Activated CD8-positive, alpha-beta T cell treated with anti-CD3 and anti-CD28 coated beads for 36 hours (primary cell): ENCODE results near the gene MLKL. TPM values are rescaled to one million over a fixed set of nuclear protein-coding genes. Genes with fewer than 3 reads are reported as not detected.

Source experiments
- ATAC-seq: fragments of 200-7000 bp; cut with Tn5 transposase; one replicate; pipeline ENCODE4 v1.10.0; 2021; ENCODE audit warnings: mild to moderate bottlenecking, moderate library complexity
- CTCF ChIA-PET: fragments of 350-600 bp; sonication (Branson Sonifier 250); formaldehyde crosslinking; loops from one replicate; lab custom pipeline; 2021; ENCODE audit warnings: antibody characterized with exemption; lab: Charles Lee
- POLR2A ChIA-PET: fragments of 350-600 bp; sonication (Branson Sonifier 250); formaldehyde crosslinking; loops from one replicate; lab custom pipeline; 2021; ENCODE audit warnings: antibody characterized with exemption; lab: Charles Lee
- DNase-seq: peaks from one replicate; pipeline ENCODE4 v3.0.0-alpha.2; 2020
- H3K27ac Mint-ChIP-seq: one replicate; pipeline ENCODE4 v1.8.0; 2021; ENCODE audit warnings: mild to moderate bottlenecking, mixed read lengths
- H3K27me3 Mint-ChIP-seq: one replicate; pipeline ENCODE4 v1.8.0; 2021; ENCODE audit warnings: mixed read lengths
- H3K36me3 Mint-ChIP-seq: one replicate; pipeline ENCODE4 v1.8.0; 2021; ENCODE audit warnings: low read depth, mixed read lengths
- H3K4me1 Mint-ChIP-seq: one replicate; pipeline ENCODE4 v1.8.0; 2021; ENCODE audit warnings: low read depth, mixed read lengths
- H3K4me3 Mint-ChIP-seq: one replicate; pipeline ENCODE4 v1.8.0; 2021; ENCODE audit warnings: mild to moderate bottlenecking, moderate library complexity, mixed read lengths
- H3K9me3 Mint-ChIP-seq: one replicate; pipeline ENCODE4 v1.8.0; 2021; ENCODE audit warnings: mixed read lengths
- intact Hi-C: fragments of 100-400 bp; cut with micrococcal nuclease; formaldehyde crosslinking; loops from one replicate; pipeline ENCODE4 v1.10.0; 2022
- total RNA-seq, 2 experiments: library from RNA; stranded (reverse); gene quantifications; one replicate each; pipeline ENCODE4 v1.2.3, GENCODE V29; 2021
- TF ChIP-seq, protein P1 (sequence below): fragments of 200-600 bp; IDR thresholded peaks from one replicate; pipeline ENCODE4 v1.8.0; 2022; ENCODE audit warnings: antibody characterized with exemption, mild to moderate bottlenecking

The MLKL gene
- total RNA-seq, 2 experiments from 2014 or later = 18.5 to 18.8 TPM

DNA sequence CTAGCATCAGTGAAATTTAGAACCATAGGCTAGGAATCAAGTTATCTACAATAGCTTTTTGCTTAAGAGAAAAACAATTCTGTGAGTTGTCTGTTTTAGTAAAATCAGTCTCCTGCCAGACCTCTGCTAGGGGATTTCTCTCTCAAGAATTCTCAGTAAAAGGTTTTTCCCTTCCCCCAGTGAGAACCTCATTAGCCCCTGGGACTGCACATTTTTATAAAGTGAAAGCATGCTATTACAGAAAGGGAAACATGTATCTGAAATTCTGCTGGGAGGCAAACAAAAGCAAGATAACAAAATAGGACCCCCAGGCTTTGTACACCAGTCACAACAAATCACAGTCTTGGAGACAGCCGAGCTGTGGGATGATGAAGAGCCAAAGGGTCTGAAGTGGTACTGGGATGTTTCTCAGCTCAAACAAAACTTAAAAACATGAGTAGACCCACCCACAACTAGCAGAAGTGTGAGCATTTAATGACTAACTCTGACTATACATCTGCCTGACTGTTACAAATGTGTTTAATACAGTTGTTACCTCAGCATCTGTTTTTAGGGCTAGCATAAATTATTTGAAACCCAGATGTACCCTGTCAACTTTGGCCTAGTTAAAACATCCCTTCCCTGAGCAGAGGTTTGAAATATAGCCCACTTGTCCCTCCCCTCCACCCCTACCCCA is 73.8 kb downstream of the MLKL start:
- Mint-ChIP-seq H3K9me3 (no peaks in the 10 kb centered on the region), H3K27me3 (no peaks in the 10 kb centered on the region), H3K27ac (peak overlapping the region; percentile 87), H3K36me3 (peaks cover 81% of the 10 kb centered on the region), H3K4me1 (peaks cover 40% of the 10 kb centered on the region), H3K4me3 (peak overlapping the region; percentile 29)
- DNase-seq (peak; percentile 26), ATAC-seq (peak; percentile 87)
- TF ChIP-seq, protein P1, sequence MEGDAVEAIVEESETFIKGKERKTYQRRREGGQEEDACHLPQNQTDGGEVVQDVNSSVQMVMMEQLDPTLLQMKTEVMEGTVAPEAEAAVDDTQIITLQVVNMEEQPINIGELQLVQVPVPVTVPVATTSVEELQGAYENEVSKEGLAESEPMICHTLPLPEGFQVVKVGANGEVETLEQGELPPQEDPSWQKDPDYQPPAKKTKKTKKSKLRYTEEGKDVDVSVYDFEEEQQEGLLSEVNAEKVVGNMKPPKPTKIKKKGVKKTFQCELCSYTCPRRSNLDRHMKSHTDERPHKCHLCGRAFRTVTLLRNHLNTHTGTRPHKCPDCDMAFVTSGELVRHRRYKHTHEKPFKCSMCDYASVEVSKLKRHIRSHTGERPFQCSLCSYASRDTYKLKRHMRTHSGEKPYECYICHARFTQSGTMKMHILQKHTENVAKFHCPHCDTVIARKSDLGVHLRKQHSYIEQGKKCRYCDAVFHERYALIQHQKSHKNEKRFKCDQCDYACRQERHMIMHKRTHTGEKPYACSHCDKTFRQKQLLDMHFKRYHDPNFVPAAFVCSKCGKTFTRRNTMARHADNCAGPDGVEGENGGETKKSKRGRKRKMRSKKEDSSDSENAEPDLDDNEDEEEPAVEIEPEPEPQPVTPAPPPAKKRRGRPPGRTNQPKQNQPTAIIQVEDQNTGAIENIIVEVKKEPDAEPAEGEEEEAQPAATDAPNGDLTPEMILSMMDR = no peak
- intact Hi-C loops = no loop called here
- POLR2A ChIA-PET = interaction anchor here (0.6 to 2.4 kb wide), 9 partner anchors 15 to 73 kb away, joined by 3 to 12 read pairs (median 5); partner anchors contain the start of genes GLG1 and RFWD3
- CTCF ChIA-PET = interaction anchor here (1.2 to 1.5 kb wide), 2 partner anchors 19 to 25 kb away, joined by 3 to 4 read pairs; no protein-coding TSS in a partner anchor

DNA sequence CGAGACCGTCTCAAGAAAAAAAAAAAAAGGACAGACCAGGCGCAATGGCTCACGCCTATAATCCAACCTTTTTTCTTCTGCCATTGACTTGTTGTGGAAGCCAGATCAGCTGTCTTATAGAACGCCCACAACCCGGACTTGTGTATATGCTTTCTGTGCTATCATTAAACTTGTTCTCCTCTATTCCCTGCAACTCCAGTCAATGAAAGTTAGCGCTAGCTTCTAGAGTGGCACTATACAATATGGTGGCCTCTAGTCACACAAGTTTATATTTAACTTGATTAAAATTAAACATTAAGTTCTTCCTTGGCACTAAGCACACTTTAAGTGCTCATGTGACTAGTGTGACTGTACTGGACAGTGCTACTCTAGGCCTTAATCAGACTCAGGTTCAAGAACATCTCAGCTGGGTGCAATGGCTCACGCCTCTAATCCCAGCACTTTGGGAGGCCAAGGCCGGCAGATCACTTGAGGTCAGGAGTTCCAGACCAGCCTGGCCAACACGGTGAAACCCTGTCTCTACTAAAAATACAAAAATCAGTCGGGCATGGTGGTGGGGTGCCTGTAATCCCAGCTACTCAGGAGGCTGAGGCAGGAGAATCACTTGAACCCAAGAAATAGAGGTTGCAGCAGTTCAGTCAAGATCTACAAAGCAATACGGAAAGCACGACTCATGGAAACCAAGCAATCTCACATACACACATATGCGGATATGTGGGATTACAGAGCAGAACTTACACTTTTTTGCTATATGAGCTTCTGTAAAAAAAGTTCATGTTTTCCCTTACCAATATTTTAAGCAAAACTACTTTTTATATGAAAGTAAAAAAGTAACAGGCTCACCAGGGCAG is 74.9 kb downstream of the MLKL start:
- peaks cover 40% of the 10 kb centered on the region for H3K4me1 Mint-ChIP-seq
- ATAC-seq (no peak), DNase-seq (peak; percentile 52)
- no peak overlapping the region for H3K4me3 Mint-ChIP-seq
- peaks cover 80% of the 10 kb centered on the region for H3K36me3 Mint-ChIP-seq
- CTCF ChIA-PET = interaction anchor here (0.8 to 1.5 kb wide), 3 partner anchors 18 to 130 kb away, joined by 3 to 4 read pairs (median 4); no protein-coding TSS in a partner anchor
- TF ChIP-seq, protein P1 = no peak
- H3K9me3 Mint-ChIP-seq = no peaks in the 10 kb centered on the region
- no peaks in the 10 kb centered on the region for H3K27me3 Mint-ChIP-seq
- POLR2A ChIA-PET = interaction anchor here (0.6 to 2.3 kb wide), 7 partner anchors 17 to 74 kb away, joined by 3 to 9 read pairs (median 5); partner anchors contain the start of genes GLG1 and RFWD3
- intact Hi-C loops = no loop called here
- peak overlapping the region; percentile 87 for H3K27ac Mint-ChIP-seq

DNA sequence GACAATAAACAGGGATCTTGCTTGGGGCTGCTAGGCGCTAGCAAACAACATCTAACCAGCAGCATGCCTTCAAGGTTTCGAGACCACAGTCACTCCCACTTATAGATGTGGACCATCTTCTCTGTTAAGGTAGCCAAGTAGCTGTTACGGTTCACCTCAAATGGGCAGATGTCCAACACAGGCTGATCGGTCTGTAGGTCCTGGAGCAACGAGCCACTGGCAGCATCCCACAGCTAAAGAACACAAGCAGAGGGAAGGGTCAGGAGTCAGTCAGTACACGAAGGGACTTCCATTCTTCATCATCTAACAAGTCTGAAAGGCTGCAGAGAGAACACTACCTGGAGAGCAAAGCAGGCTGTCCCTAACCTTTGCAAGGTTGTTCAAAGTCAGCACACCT is 76.8 kb downstream of the MLKL start:
- ATAC-seq (no peak), DNase-seq (no peak)
- CTCF ChIA-PET = interaction anchor here (1.0 to 1.2 kb wide), 3 partner anchors 8 to 125 kb away, joined by 3 to 4 read pairs (median 4); no protein-coding TSS in a partner anchor
- Mint-ChIP-seq H3K4me3 (no peak overlapping the region), H3K27me3 (no peaks in the 10 kb centered on the region), H3K27ac (peak overlapping the region; percentile 5), H3K4me1 (peaks cover 34% of the 10 kb centered on the region), H3K36me3 (peaks cover 73% of the 10 kb centered on the region), H3K9me3 (no peaks in the 10 kb centered on the region)
- POLR2A ChIA-PET = interaction anchor here (0.9 to 1.1 kb wide), 2 partner anchors 32 to 43 kb away, joined by 3 read pairs; partner anchors contain the start of gene RFWD3
- TF ChIP-seq, protein P1 = no peak
- intact Hi-C loops = no loop called here

DNA sequence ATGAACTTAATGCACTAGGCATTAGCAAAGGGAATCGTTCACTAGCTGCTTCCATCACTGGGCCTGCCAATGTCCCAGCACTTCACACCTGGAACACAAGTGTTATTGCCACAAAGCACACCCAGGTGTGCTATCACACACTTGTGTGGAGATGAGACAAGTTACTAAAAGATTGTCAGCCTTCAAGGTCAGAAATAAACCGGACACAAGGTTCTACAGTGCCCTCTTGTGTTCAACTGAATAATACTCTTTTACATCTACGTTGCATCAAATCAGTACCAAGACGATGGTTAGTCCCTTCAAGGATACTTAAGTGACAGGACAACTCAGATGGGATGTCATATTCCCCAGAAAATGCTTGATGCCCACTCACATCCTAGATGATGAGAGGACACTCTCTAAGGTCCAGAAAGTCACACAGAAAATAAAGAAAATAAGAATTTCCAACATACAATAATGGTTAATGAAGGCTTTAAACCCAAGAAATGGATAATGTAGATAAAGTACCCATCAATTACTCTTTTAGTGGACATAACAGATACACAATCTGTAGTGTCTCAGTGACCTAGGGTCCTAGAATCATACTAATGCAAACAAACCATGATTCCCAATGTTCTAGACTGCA is 77.3 kb downstream of the MLKL start:
- Mint-ChIP-seq H3K9me3 (no peaks in the 10 kb centered on the region), H3K27ac (peak overlapping the region; percentile 26), H3K4me3 (no peak overlapping the region), H3K27me3 (no peaks in the 10 kb centered on the region), H3K4me1 (peaks cover 30% of the 10 kb centered on the region), H3K36me3 (peaks cover 68% of the 10 kb centered on the region)
- ATAC-seq (no peak), DNase-seq (no peak)
- POLR2A ChIA-PET = interaction anchor here (0.9 to 1.2 kb wide), 3 partner anchors 10 to 43 kb away, joined by 3 read pairs; partner anchors contain the start of gene RFWD3
- TF ChIP-seq, protein P1 = peak; percentile 68
- intact Hi-C loops = no loop called here
- CTCF ChIA-PET = interaction anchor here (0.7 to 1.4 kb wide), 14 partner anchors 10 to 313 kb away, joined by 3 to 10 read pairs (median 3); no protein-coding TSS in a partner anchor
